HL-60 (cell line): ENCODE data around the gene TBC1D21.

Experiments
- DNase-seq, 2 experiments: peaks; one replicate each; pipeline ENCODE4 v3.0.0-alpha.2; 2010 to 2020; ENCODE audit warnings: low read depth in 1 of 2, low spot score in 1 of 2
- H3K27ac ChIP-seq: fragments of 250-450 bp; sonication (Bioruptor Pico); replicated peaks from 2 replicates; pipeline ENCODE4 v1.5.1; 2020; ENCODE audit warnings: mild to moderate bottlenecking, moderate library complexity
- H3K27me3 ChIP-seq: fragments of 250-450 bp; sonication (Bioruptor Pico); 2 replicates; pipeline ENCODE4 v1.5.1; 2021; ENCODE audit warnings: mild to moderate bottlenecking, moderate library complexity; ENCODE audit not compliant: insufficient read depth, poor library complexity, severe bottlenecking
- H3K4me3 ChIP-seq: replicated peaks from 2 replicates; pipeline ENCODE4 v1.5.1; 2011; ENCODE audit warnings: mild to moderate bottlenecking, control low read depth, low read length; ENCODE audit not compliant: insufficient read depth
- CTCF ChIP-seq: IDR thresholded peaks from one replicate; pipeline ENCODE4 v1.5.1; 2011; ENCODE audit warnings: low read length, control low read depth, inconsistent platforms; ENCODE audit not compliant: insufficient read depth
- GABPA ChIP-seq: IDR thresholded peaks from 2 replicates; pipeline ENCODE4 v1.6.1; 2012; ENCODE audit warnings: low read depth
- POLR2AphosphoS5 ChIP-seq: IDR thresholded peaks from 2 replicates; pipeline ENCODE4 v1.6.1; 2012; ENCODE audit warnings: low read depth
- REST ChIP-seq: IDR thresholded peaks from 2 replicates; pipeline ENCODE4 v1.6.1; 2012; ENCODE audit warnings: low read depth; ENCODE audit not compliant: insufficient replicate concordance
- SPI1 ChIP-seq: IDR thresholded peaks from 2 replicates; pipeline ENCODE4 v1.6.1; 2012; ENCODE audit warnings: low read depth, mild to moderate bottlenecking, borderline replicate concordance

TBC1D21 gene

GRCh38 chr15:73889053-73889761, 15.8 kb downstream of the TBC1D21 start:
- DNase-seq = no peak
- Histone ChIP-seq H3K27me3 (peaks cover 2% of the 10 kb centered on the region), H3K27ac (no peak overlapping the region), H3K4me3 (no peak overlapping the region)
- TF ChIP-seq CTCF = no peak
- TF ChIP-seq SPI1 = no peak
- TF ChIP-seq POLR2AphosphoS5 = no peak
- no peak for TF ChIP-seq GABPA

- Histone ChIP-seq H3K27ac (no peak overlapping the region), H3K27me3 (peaks cover 2% of the 10 kb centered on the region), H3K4me3 (no peak overlapping the region)
- DNase-seq = no peak
- no peak for TF ChIP-seq POLR2AphosphoS5
- no peak for TF ChIP-seq SPI1
- TF ChIP-seq GABPA = no peak
- no peak for TF ChIP-seq REST
- no peak for TF ChIP-seq CTCF
Observed at GRCh38 chr15:73889762-73890124, 16.4 kb downstream of the TBC1D21 start.

- DNase-seq = no peak
- TF ChIP-seq REST (no peak), POLR2AphosphoS5 (no peak), SPI1 (no peak), CTCF (no peak), GABPA (no peak)
- Histone ChIP-seq H3K4me3 (no peak overlapping the region), H3K27ac (no peak overlapping the region), H3K27me3 (peaks cover 2% of the 10 kb centered on the region)
Observed at GRCh38 chr15:73891328-73892315, 18.3 kb downstream of the TBC1D21 start.
